ENCODE results near the gene CRHR2. TPM values are rescaled to one million over a fixed set of nuclear protein-coding genes. Genes with fewer than 3 reads are reported as not detected.

Gene CRHR2
- total and polyA plus RNA-seq, 2 of the 13 experiments (the other 11 are each of a cell fraction or from before 2014, with no cell fraction given), result not detected

DNA sequence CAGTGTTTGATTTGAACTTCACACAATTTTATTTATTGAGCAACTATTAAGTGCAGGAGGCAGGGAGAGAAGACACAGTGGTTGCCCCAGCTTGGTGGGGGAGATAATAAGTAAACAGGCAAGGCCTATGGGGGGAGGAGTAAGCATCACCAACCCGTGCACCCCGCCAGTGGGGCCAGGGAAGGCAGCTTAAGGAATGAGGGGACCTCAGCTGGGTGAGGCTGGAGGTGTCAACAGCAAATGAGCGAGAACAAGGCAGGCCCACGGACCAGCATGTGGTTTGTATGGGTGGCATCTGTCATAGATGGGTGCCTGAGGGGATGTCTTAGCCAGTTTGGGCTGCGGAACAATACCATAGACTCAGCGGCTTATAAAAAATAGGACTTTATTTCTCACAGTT lies 24.1 kb upstream of the CRHR2 start (continued):
- TF ChIP-seq, protein P1, sequence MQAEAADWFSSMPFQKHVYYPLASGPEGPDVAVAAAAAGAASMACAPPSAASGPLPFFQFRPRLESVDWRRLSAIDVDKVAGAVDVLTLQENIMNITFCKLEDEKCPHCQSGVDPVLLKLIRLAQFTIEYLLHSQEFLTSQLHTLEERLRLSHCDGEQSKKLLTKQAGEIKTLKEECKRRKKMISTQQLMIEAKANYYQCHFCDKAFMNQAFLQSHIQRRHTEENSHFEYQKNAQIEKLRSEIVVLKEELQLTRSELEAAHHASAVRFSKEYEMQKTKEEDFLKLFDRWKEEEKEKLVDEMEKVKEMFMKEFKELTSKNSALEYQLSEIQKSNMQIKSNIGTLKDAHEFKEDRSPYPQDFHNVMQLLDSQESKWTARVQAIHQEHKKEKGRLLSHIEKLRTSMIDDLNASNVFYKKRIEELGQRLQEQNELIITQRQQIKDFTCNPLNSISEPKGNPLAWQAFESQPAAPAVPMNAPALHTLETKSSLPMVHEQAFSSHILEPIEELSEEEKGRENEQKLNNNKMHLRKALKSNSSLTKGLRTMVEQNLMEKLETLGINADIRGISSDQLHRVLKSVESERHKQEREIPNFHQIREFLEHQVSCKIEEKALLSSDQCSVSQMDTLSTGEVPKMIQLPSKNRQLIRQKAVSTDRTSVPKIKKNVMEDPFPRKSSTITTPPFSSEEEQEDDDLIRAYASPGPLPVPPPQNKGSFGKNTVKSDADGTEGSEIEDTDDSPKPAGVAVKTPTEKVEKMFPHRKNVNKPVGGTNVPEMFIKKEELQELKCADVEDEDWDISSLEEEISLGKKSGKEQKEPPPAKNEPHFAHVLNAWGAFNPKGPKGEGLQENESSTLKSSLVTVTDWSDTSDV (CRISPR knock-in tag; IDR thresholded peaks at IDR 0.05), result no peak
- TF ChIP-seq ZFP1 (CRISPR knock-in tag; IDR thresholded peaks at IDR 0.05) (no peak), KAT2B (IDR thresholded peaks at IDR 0.05; ENCODE audit: borderline replicate concordance, low read depth, low read length) (no peak), YY1 (IDR thresholded peaks at IDR 0.05; ENCODE audit: insufficient read depth, insufficient replicate concordance, low read depth, low read length) (no peak), ZNF430 (CRISPR knock-in tag; IDR thresholded peaks at IDR 0.05) (no peak)
- TF ChIP-seq, protein P2, sequence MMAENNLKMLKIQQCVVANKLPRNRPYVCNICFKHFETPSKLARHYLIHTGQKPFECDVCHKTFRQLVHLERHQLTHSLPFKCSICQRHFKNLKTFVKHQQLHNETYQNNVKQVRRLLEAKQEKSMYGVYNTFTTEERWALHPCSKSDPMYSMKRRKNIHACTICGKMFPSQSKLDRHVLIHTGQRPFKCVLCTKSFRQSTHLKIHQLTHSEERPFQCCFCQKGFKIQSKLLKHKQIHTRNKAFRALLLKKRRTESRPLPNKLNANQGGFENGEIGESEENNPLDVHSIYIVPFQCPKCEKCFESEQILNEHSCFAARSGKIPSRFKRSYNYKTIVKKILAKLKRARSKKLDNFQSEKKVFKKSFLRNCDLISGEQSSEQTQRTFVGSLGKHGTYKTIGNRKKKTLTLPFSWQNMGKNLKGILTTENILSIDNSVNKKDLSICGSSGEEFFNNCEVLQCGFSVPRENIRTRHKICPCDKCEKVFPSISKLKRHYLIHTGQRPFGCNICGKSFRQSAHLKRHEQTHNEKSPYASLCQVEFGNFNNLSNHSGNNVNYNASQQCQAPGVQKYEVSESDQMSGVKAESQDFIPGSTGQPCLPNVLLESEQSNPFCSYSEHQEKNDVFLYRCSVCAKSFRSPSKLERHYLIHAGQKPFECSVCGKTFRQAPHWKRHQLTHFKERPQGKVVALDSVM (CRISPR knock-in tag; IDR thresholded peaks at IDR 0.05), result no peak

- POLR2A ChIA-PET, result no interaction called here
- FAIRE-seq, result no peak
- BruUV-seq (replicated peaks), result no TSS peak
- TF ChIP-seq ZFP1 (CRISPR knock-in tag; IDR thresholded peaks at IDR 0.05) (no peak), ZNF703 (CRISPR knock-in tag; IDR thresholded peaks at IDR 0.05; ENCODE audit: borderline replicate concordance) (no peak), ZNF784 (CRISPR knock-in tag; IDR thresholded peaks at IDR 0.05; ENCODE audit: borderline replicate concordance) (no peak), ATF7 (IDR thresholded peaks at IDR 0.05) (no peak), ATF7 (CRISPR knock-in tag; IDR thresholded peaks at IDR 0.05) (no peak), ETV6 (CRISPR knock-in tag; conservative IDR thresholded peaks at IDR 0.05) (no peak), STAG1 (CRISPR knock-in tag; IDR thresholded peaks at IDR 0.05) (no peak), HNRNPLL (IDR thresholded peaks at IDR 0.05; ENCODE audit: low read depth, low read length, poor library complexity, severe bottlenecking) (no peak), ZFP36 (IDR thresholded peaks at IDR 0.05; ENCODE audit: borderline replicate concordance, low read depth, low read length, partially characterized antibody) (no peak), ZNF512B (CRISPR knock-in tag; IDR thresholded peaks at IDR 0.05; ENCODE audit: borderline replicate concordance) (no peak), ZNF557 (CRISPR knock-in tag; IDR thresholded peaks at IDR 0.05) (no peak)
Measured at GRCh38 chr7:30705596-30705995, 23.3 kb upstream of the CRHR2 start.

More at GRCh38 chr7:30705596-30705995, 23.3 kb upstream of the CRHR2 start:
- Histone ChIP-seq H3K4me3 (replicated peaks in 1 of 3; ENCODE audit: insufficient read depth in 1 of 3, low read depth in 2 of 3, low read length in 3 of 3) (no peak overlapping the region), H2AFZ (ENCODE audit: low read length) (no peak overlapping the region), H3K79me2 (ENCODE audit: insufficient read depth, low read length) (no peaks in the 10 kb centered on the region), H3K36me3 (replicated peaks in 1 of 2; ENCODE audit: control insufficient read depth in 1 of 2, insufficient read depth in 2 of 2, low read length in 2 of 2) (no peaks in the 10 kb centered on the region), H4K20me1 (ENCODE audit: insufficient read depth, low read length) (no peaks in the 10 kb centered on the region), H3K9ac (ENCODE audit: insufficient read depth, low read depth, low read length) (no peak overlapping the region), H3K27ac (ENCODE audit: extremely low read length, insufficient read depth, low read length) (no peak overlapping the region), H3K4me1 (ENCODE audit: insufficient read depth, low read length) (0 out of 2 replicates have a peak, but pooled peaks cover 7% of the 10 kb centered on the region), H3K9me3 (ENCODE audit: low read length) (no peaks in the 10 kb centered on the region), H3K4me2 (ENCODE audit: low read depth, low read length) (no peak overlapping the region), H3K27me3 (ENCODE audit: control insufficient read depth in 1 of 2, insufficient read depth in 2 of 2, low read length in 2 of 2) (peaks cover 4 to 8% of the 10 kb centered on the region in 2 experiments; a peak in 4 of 5 replicates)
- intact Hi-C loops (cut with micrococcal nuclease; ENCODE audit: unreplicated experiment) (no loop called here), in situ Hi-C loops (cut with HindIII; ENCODE audit: extremely low pct_ligation_motif_present, low pct_unique_long_range_greater_than_20kb) (no loop called here)
- CTCF ChIA-PET (ENCODE audit: low intra/inter-chr PET ratio, low total read pairs), result no interaction called here
- no peak for ATAC-seq
- no peak for DNase-seq (ENCODE audit: low spot score)
- WGBS (ENCODE audit: low lambda C conversion rate), result 27% methylated on average over 9 of the region's 13 CpGs
